Activated naive CD8-positive, alpha-beta T cell treated with anti-CD3 and anti-CD28 coated beads for 36 hours (primary cell): Measurements from ENCODE around the gene NXF2. TPM values are rescaled to one million over a fixed set of nuclear protein-coding genes. Genes with fewer than 3 reads are reported as not detected.
"Not testable (repeated sequence)": the region's sequence is repeated elsewhere in the genome, so short reads cannot be mapped to it uniquely, and the experiment has no call there.

Experiments
- DNase-seq: peaks from one replicate; pipeline ENCODE4 v3.0.0; 2021
- H3K27ac Mint-ChIP-seq: one replicate; pipeline ENCODE4 v1.8.0; 2022; ENCODE audit warnings: mild to moderate bottlenecking, moderate library complexity, mixed read lengths
- H3K27me3 Mint-ChIP-seq: one replicate; pipeline ENCODE4 v1.8.0; 2022; ENCODE audit warnings: mild to moderate bottlenecking, mixed read lengths
- H3K36me3 Mint-ChIP-seq: one replicate; pipeline ENCODE4 v1.8.0; 2021; ENCODE audit warnings: mild to moderate bottlenecking, mixed read lengths
- H3K4me1 Mint-ChIP-seq: one replicate; pipeline ENCODE4 v1.8.0; 2021; ENCODE audit warnings: mixed read lengths
- H3K4me3 Mint-ChIP-seq: one replicate; pipeline ENCODE4 v1.8.0; 2022; ENCODE audit warnings: mild to moderate bottlenecking, moderate library complexity, mixed read lengths
- H3K9me3 Mint-ChIP-seq: one replicate; pipeline ENCODE4 v1.8.0; 2022; ENCODE audit warnings: mixed read lengths
- total RNA-seq, 2 experiments: library from RNA; stranded (reverse); gene quantifications; one replicate each; pipeline ENCODE4 v1.2.3, GENCODE V29; 2021

NXF2 gene, protein sequence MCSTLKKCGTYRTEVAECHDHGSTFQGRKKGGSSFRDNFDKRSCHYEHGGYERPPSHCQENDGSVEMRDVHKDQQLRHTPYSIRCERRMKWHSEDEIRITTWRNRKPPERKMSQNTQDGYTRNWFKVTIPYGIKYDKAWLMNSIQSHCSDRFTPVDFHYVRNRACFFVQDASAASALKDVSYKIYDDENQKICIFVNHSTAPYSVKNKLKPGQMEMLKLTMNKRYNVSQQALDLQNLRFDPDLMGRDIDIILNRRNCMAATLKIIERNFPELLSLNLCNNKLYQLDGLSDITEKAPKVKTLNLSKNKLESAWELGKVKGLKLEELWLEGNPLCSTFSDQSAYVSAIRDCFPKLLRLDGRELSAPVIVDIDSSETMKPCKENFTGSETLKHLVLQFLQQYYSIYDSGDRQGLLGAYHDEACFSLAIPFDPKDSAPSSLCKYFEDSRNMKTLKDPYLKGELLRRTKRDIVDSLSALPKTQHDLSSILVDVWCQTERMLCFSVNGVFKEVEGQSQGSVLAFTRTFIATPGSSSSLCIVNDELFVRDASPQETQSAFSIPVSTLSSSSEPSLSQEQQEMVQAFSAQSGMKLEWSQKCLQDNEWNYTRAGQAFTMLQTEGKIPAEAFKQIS
- not detected for total RNA-seq

- H3K27me3 Mint-ChIP-seq, H3K9me3 Mint-ChIP-seq, H3K4me1 Mint-ChIP-seq, H3K4me3 Mint-ChIP-seq, H3K36me3 Mint-ChIP-seq, H3K27ac Mint-ChIP-seq, DNase-seq: not testable (repeated sequence)
Measured at GRCh38 chrX:102246893-102247292, at the start of gene NXF2. Gene NXF2 (plus strand): TSS chrX:102247167. CDS start chrX:102307079, 59,912 bp downstream.

DNA sequence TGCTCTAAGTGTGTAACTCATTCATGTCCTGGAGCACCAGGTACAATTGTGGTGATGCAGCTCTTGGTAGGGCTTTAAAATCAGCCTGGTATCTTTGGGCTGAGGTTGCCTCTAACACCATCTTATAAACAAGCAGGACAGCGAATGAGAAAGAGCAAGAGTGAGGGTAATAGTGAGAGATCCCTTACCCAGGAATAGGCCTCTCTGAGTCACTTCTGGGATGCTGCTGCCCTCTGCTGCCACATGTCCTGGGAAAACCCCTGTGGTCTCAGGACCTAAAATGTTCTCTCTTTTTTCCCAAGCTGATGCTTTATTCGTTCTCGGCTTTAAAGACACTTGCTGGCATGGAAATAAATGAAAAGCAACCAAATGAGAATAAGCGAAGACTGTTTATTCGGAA lies 39.0 kb upstream of the NXF2 start:
- not testable (repeated sequence) for DNase-seq, H3K36me3 Mint-ChIP-seq, H3K4me1 Mint-ChIP-seq, H3K9me3 Mint-ChIP-seq, H3K4me3 Mint-ChIP-seq, H3K27ac Mint-ChIP-seq, H3K27me3 Mint-ChIP-seq

- H3K4me1 Mint-ChIP-seq, H3K4me3 Mint-ChIP-seq, H3K27ac Mint-ChIP-seq, DNase-seq, H3K27me3 Mint-ChIP-seq, H3K9me3 Mint-ChIP-seq, H3K36me3 Mint-ChIP-seq: not testable (repeated sequence)
Measured at GRCh38 chrX:102214986-102215385, 32.0 kb upstream of the NXF2 start, which contains the start of gene TCP11X1. Gene TCP11X1 (plus strand): TSS chrX:102215301.

DNA sequence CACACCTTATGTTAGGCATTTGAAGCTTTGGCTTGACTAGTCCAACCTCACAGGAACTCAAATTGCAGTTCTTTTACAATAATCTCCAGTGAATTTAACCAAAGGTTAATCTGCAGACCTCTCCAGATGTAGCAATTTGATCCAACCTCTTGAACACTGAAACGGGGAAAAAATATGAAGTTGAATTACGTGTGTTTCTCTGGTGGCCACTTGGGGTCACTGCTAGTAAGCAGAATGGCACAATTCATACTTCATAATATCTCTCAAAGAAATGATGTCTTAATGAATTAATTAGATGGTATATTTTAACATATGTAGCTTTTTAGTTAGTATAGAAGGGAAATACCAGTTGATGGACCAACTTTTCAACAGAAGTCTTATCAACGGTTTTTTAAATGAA lies 30.5 kb upstream of the NXF2 start:
- not testable (repeated sequence) for H3K9me3 Mint-ChIP-seq, DNase-seq, H3K27me3 Mint-ChIP-seq, H3K36me3 Mint-ChIP-seq, H3K27ac Mint-ChIP-seq, H3K4me3 Mint-ChIP-seq, H3K4me1 Mint-ChIP-seq

GRCh38 chrX:102235678-102236077 lies 11.3 kb upstream of the NXF2 start:
- not testable (repeated sequence) for DNase-seq, H3K4me3 Mint-ChIP-seq, H3K9me3 Mint-ChIP-seq, H3K27me3 Mint-ChIP-seq, H3K27ac Mint-ChIP-seq, H3K4me1 Mint-ChIP-seq, H3K36me3 Mint-ChIP-seq

DNA sequence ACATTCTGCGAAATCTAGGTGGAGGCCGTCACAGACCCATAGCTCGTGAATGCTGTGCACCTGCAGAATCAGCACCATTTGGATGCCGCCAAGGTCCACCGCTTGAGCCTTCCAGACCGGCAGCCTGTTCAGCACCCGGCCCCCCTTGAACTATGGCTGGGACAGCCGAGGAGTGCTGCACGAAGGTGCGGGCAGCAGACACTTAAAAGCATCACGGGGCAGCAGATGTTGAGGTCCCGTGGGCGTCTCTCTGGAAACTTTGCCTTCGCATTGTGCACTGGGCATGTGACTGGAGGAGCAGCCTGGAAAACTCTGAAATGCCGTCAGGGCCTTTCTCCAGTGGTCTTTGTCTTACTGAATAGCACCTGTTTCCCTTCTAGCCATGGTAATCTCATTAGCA lies 6.7 kb upstream of the NXF2 start:
- H3K27me3 Mint-ChIP-seq, DNase-seq, H3K4me3 Mint-ChIP-seq, H3K4me1 Mint-ChIP-seq, H3K27ac Mint-ChIP-seq, H3K9me3 Mint-ChIP-seq, H3K36me3 Mint-ChIP-seq: not testable (repeated sequence)

- not testable (repeated sequence) for H3K27ac Mint-ChIP-seq, H3K9me3 Mint-ChIP-seq, DNase-seq, H3K27me3 Mint-ChIP-seq, H3K36me3 Mint-ChIP-seq, H3K4me1 Mint-ChIP-seq, H3K4me3 Mint-ChIP-seq
Measured at GRCh38 chrX:102272231-102272630, 25.3 kb downstream of the NXF2 start.

GRCh38 chrX:102338162-102338561 lies 91.2 kb downstream of the NXF2 start:
- Mint-ChIP-seq H3K4me3 (no peak overlapping the region), H3K9me3 (no peaks in the 10 kb centered on the region)

DNA sequence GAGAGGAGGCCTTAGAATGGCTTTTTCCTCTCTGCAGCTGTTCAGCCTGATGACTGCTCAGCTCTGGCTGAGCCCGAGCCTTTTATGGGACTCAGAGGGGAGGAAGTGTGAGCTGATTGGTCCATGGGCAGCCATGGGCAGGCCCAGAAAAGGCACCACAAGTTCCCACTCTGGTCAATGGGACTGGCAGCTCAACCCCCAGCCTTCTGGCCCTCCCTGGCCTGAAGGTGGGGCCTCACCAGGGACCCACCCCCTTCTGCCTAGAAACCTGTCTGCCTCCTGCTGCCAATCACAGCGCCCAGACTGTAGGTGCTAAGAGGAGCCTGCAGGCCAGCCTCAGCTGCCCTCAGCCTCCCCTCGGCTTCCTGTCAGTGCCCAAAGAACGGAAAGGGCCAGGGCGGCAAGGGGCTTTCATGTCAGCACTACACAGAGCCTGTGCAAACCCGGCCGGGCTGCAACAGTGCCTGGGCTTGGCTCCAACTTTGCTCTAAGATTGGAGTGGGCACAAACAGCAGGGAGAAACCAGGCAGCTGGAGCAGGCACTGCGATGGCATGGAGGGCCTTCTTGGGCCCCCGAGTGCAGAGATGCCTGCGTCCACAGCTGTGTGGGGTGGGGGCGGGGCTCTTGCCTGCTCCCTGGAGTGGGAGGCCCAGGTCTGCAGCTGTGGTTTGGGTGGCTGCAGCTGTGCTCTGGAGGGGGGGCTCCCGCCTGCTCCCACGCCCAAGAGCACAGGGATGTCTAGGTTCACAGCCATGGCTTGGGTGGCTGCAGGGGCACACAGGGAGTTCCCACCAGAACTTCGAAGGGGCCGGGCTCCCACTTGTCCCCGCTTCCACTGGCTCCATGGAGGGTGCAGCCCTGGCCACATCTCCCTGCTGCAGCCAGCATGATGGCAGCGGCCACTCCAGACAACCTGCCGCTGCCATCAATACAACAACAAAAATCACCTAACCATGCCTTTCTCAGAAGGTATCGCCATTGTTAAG lies 92.6 kb downstream of the NXF2 start:
- Mint-ChIP-seq H3K36me3 (no peaks in the 10 kb centered on the region), H3K4me3 (no peak overlapping the region), H3K4me1 (no peaks in the 10 kb centered on the region), H3K27me3 (no peaks in the 10 kb centered on the region), H3K9me3 (no peaks in the 10 kb centered on the region), H3K27ac (no peak overlapping the region)
- peak; percentile 3 for DNase-seq

More at GRCh38 chrX:102338162-102338561, 91.2 kb downstream of the NXF2 start:
- no peak for DNase-seq
- Mint-ChIP-seq H3K27me3 (no peaks in the 10 kb centered on the region), H3K4me1 (no peaks in the 10 kb centered on the region), H3K36me3 (no peaks in the 10 kb centered on the region), H3K27ac (no peak overlapping the region)

DNA sequence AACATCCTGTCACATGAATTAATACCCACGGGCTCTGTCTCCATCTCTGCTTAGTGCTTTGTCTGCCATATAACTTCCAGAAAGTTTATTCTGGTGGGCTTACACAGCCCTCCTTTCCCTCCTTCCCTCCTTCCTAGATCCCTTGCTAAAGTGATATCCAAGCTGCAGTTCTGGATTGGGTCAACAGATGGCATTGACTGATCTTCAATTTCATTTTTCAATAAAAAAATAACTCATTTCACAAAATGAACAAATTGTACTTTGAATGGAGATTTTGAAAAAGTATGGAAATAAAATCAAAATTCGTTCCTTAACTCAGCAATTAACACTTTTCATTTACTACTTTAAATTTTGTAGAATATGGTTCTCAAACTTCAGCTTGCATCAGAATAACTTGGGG lies 94.9 kb downstream of the NXF2 start:
- DNase-seq, result no peak
- Mint-ChIP-seq H3K36me3 (no peaks in the 10 kb centered on the region), H3K9me3 (no peaks in the 10 kb centered on the region), H3K27me3 (no peaks in the 10 kb centered on the region), H3K27ac (no peak overlapping the region), H3K4me3 (no peak overlapping the region), H3K4me1 (no peaks in the 10 kb centered on the region)

DNA sequence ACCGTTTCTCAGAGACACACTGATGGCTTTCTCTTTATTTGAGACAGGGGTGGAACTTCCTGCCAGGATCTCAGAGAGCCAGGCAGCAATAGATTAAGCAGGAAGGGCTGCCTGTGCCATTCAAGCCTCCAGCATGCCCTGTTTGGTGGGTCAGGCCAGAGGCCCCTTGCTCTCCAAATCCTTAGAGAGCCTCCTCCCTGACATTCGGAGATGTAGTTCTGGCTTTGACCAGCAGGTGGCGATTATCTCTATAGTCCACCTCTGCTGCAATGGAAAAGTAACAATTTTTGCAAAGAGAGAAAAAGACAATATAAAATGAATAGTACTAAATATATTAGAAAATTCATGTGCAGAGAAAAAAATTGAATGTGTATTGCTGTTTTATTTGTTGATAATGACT lies 98.9 kb downstream of the NXF2 start:
- Mint-ChIP-seq H3K4me1 (no peaks in the 10 kb centered on the region), H3K4me3 (no peak overlapping the region), H3K36me3 (no peaks in the 10 kb centered on the region), H3K9me3 (no peaks in the 10 kb centered on the region), H3K27me3 (no peaks in the 10 kb centered on the region), H3K27ac (no peak overlapping the region)
- DNase-seq, result peak; percentile 25

Other genes with a start within 250 kb of the NXF2 start
- gene TCEAL2, start 121.5 kb upstream of the NXF2 start, total RNA-seq, result under 1 TPM; 0.39 to 0.40 TPM
- not detected for gene TCEAL6, start 104.7 kb upstream of the NXF2 start, total RNA-seq
- 1 to 10 TPM; 3.7 to 4.5 TPM for gene BEX5, start 91.2 kb upstream of the NXF2 start, total RNA-seq
- not detected for gene TCP11X1, start 31.9 kb upstream of the NXF2 start, total RNA-seq
- not detected for gene NXF2B, start 192.8 kb downstream of the NXF2 start, total RNA-seq
- gene TCP11X2, start 224.6 kb downstream of the NXF2 start, total RNA-seq, result not detected